Measurements from ENCODE around the gene RHEBL1. TPM values are rescaled to one million over a fixed set of nuclear protein-coding genes. Genes with fewer than 3 reads are reported as not detected.

The RHEBL1 gene
- total RNA-seq, 1 donor from 2014 or later, result 0.95 TPM

DNA sequence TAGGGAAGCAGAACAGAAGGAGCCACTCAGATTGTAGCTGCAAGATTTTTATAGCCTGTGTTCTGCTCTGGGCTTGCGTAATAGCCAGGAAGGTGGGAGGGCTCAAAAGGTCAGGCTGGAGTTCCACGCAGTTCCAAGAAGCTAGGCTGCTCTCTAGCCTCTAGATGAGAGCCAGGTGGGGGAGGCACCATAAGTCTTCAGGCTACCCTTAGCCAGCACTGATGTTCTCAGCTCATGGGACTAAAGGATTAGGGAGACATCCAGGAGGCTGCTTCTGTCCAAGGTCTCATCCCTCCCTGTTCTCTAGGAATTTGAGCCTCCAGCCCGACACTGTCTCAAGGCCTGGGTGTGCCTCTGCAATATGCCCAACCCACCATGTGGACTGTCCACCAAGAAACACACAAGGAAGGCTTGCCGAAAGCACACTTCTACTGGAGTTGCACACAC lies 39.2 kb upstream of the RHEBL1 start:
- TF ChIP-seq, protein P1, sequence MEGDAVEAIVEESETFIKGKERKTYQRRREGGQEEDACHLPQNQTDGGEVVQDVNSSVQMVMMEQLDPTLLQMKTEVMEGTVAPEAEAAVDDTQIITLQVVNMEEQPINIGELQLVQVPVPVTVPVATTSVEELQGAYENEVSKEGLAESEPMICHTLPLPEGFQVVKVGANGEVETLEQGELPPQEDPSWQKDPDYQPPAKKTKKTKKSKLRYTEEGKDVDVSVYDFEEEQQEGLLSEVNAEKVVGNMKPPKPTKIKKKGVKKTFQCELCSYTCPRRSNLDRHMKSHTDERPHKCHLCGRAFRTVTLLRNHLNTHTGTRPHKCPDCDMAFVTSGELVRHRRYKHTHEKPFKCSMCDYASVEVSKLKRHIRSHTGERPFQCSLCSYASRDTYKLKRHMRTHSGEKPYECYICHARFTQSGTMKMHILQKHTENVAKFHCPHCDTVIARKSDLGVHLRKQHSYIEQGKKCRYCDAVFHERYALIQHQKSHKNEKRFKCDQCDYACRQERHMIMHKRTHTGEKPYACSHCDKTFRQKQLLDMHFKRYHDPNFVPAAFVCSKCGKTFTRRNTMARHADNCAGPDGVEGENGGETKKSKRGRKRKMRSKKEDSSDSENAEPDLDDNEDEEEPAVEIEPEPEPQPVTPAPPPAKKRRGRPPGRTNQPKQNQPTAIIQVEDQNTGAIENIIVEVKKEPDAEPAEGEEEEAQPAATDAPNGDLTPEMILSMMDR (IDR thresholded peaks at IDR 0.05), result no peak
- Mint-ChIP-seq H3K36me3 (ENCODE audit: low read depth) (peaks cover 3% of the 10 kb centered on the region), H3K27me3 (ENCODE audit: low read depth) (no peaks in the 10 kb centered on the region), H3K9me3 (ENCODE audit: low read depth) (no peaks in the 10 kb centered on the region), H3K4me3 (ENCODE audit: unreplicated experiment) (peak overlapping the region; percentile 97), H3K4me1 (ENCODE audit: low read depth) (peaks cover 26% of the 10 kb centered on the region), H3K27ac (ENCODE audit: unreplicated experiment) (peak overlapping the region; percentile 94)
- no peak for DNase-seq (ENCODE audit: low spot score)

DNA sequence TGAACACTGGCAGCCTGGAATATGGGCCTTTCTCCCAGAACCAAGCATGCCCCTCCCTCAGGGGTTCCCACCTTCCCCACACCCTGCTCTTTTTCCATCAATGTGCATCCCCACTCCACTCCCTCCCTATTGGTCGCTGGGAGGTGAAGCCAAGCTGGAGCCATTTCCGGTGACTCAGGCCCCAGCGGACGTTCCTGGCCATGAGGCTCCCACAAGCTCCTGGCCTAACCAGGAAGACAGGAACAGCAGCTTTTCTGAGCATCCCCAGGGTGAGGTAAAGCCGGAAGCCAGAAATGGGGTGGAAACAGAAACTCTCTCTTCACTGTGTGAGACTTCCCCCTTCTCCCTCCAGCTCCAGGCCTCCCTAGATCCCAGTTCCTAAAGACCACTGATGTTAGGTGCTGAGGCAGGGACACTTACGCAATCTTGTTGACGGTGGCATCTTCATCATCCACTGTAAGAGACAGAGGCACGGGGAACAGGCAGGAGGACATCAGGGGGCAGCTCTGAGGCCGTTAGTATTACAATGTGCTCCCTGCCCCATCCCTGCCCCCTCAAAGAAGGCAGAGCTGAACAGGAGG lies 35.8 kb upstream of the RHEBL1 start:
- Mint-ChIP-seq H3K4me1 (ENCODE audit: low read depth) (peaks cover 21% of the 10 kb centered on the region), H3K27me3 (ENCODE audit: low read depth) (no peaks in the 10 kb centered on the region), H3K4me3 (ENCODE audit: unreplicated experiment) (no peak overlapping the region), H3K9me3 (ENCODE audit: low read depth) (no peaks in the 10 kb centered on the region), H3K36me3 (ENCODE audit: low read depth) (peaks cover 18% of the 10 kb centered on the region), H3K27ac (ENCODE audit: unreplicated experiment) (no peak overlapping the region)
- no peak for DNase-seq (ENCODE audit: low spot score)
- TF ChIP-seq, protein P1 (IDR thresholded peaks at IDR 0.05), result no peak

DNA sequence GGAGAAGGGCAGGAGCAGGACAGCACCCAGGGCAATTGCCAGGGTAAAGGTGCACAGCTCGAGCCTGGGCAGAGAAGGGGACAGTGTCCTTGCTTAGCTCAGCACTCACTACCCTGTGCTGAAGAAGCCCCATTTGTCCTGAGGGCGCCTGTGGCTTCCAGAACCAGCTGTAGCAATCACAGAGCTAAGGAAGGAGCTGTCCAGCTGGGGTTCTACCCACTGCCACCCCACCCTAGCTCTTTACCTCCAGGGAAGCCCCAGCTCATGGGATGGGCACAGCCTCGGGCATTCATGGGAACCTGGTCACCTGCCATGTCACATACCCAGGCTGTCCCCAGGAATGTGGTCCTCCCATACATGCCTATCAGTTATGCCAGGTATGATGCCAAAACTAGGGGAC lies 35.0 kb upstream of the RHEBL1 start:
- Mint-ChIP-seq H3K9me3 (ENCODE audit: low read depth) (no peaks in the 10 kb centered on the region), H3K4me3 (ENCODE audit: unreplicated experiment) (no peak overlapping the region), H3K27me3 (ENCODE audit: low read depth) (no peaks in the 10 kb centered on the region), H3K27ac (ENCODE audit: unreplicated experiment) (no peak overlapping the region), H3K4me1 (ENCODE audit: low read depth) (peaks cover 19% of the 10 kb centered on the region), H3K36me3 (ENCODE audit: low read depth) (peaks cover 24% of the 10 kb centered on the region)
- TF ChIP-seq, protein P1 (IDR thresholded peaks at IDR 0.05), result no peak
- no peak for DNase-seq (ENCODE audit: low spot score)

DNA sequence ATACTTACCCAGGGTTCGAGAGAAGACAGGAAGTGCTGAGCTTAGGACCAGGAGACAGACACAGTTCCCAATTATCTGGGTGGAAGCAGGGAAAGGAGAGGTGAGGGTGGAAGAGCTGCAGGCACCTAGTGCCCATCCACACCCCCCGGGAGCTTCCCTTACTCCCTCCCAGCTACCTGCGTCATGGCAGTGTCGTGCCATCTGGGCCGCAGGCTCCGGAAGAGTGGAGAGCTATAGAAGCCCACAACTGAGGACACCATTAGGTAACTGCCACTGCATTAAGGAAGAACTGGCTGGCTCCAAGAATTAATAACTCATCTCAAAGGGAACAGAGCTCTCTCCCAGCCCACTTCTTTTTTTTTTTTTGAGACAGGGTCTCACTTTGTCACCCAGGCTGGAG lies 30.6 kb upstream of the RHEBL1 start:
- TF ChIP-seq, protein P1 (IDR thresholded peaks at IDR 0.05), result no peak
- DNase-seq (ENCODE audit: low spot score), result no peak
- Mint-ChIP-seq H3K4me1 (ENCODE audit: low read depth) (peaks cover under 1% of the 10 kb centered on the region), H3K27me3 (ENCODE audit: low read depth) (no peaks in the 10 kb centered on the region), H3K36me3 (ENCODE audit: low read depth) (peaks cover 41% of the 10 kb centered on the region), H3K9me3 (ENCODE audit: low read depth) (no peaks in the 10 kb centered on the region), H3K4me3 (ENCODE audit: unreplicated experiment) (no peak overlapping the region), H3K27ac (ENCODE audit: unreplicated experiment) (no peak overlapping the region)

DNA sequence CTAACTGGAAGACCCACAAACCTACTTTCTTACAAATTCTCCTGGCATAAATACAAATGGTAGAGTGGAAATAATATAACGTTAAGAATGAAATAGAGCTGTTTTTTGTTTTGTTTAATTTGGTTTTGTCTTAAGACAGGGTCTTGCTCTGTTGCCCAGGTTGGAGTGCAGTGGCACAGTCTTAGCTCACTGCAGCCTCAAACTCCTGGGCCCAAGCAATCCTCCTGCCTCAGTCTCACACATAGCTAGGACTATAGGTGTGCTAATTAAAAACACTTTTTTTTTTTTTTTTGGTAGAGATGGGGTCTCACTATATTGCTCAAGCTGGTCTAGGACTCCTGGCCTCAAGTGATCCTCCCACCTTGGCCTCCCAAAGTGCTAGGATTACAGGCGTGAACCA lies 28.9 kb upstream of the RHEBL1 start:
- H3K36me3 Mint-ChIP-seq (ENCODE audit: low read depth), result peaks cover 37% of the 10 kb centered on the region
- TF ChIP-seq, protein P1 (IDR thresholded peaks at IDR 0.05), result no peak
- no peak overlapping the region for H3K27ac Mint-ChIP-seq (ENCODE audit: unreplicated experiment)
- H3K4me3 Mint-ChIP-seq (ENCODE audit: unreplicated experiment), result no peak overlapping the region
- no peaks in the 10 kb centered on the region for H3K9me3 Mint-ChIP-seq (ENCODE audit: low read depth)
- H3K4me1 Mint-ChIP-seq (ENCODE audit: low read depth), result peaks cover 11% of the 10 kb centered on the region
- DNase-seq (ENCODE audit: low spot score), result no peak
- H3K27me3 Mint-ChIP-seq (ENCODE audit: low read depth), result peaks cover 9% of the 10 kb centered on the region

All from chondrocyte (in vitro differentiated cells).